LNCaP clone FGC (cell line): Measurements from ENCODE around the gene FBXO31.

Experiments
- DNase-seq: peaks from one replicate; pipeline ENCODE4 v3.0.0-alpha.2; 2011; ENCODE audit warnings: low read depth
- H3K4me3 ChIP-seq: 2 replicates; pipeline ENCODE4 v1.5.1; 2011; ENCODE audit warnings: mild to moderate bottlenecking, low read depth, low read length, control low read depth
- CTCF ChIP-seq: IDR thresholded peaks from 2 replicates; pipeline ENCODE4 v1.5.1; 2012; ENCODE audit warnings: mild to moderate bottlenecking; ENCODE audit not compliant: control insufficient read depth, insufficient read depth; ENCODE audit errors: extremely low read depth

FBXO31 gene

DNA sequence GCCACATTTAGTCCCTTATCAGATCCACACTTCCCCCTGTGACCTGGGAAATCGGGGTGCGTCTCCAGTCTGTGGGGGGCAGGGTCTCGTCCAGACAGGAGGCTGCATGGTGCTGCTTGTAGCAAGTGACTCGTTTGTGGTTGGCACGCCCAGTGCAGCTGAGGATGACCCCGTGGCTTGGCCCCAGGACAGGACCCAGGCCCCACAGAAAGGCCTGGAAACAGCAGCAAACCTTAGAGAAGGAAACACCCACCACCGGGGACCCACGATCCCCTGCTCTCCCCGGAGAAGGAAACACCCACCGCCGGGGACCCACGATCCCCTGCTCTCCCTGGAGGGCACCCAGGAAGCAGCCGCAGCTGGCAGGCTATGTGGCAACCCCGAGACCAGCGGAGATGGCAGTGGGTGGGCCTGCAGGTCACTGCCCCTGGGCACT, 58.1 kb downstream of the FBXO31 start:
- TF ChIP-seq CTCF, result no peak
- H3K4me3 ChIP-seq, result no peak overlapping the region
- DNase-seq, result no peak

- DNase-seq, result no peak
- TF ChIP-seq CTCF, result peak; percentile 70
- H3K4me3 ChIP-seq, result no peak overlapping the region
Observed at GRCh38 chr16:87324411-87325275, 58.9 kb downstream of the FBXO31 start.

- no peak for DNase-seq
- no peak for TF ChIP-seq CTCF
- no peak overlapping the region for H3K4me3 ChIP-seq
Observed at GRCh38 chr16:87323727-87324410, 59.7 kb downstream of the FBXO31 start.

DNA sequence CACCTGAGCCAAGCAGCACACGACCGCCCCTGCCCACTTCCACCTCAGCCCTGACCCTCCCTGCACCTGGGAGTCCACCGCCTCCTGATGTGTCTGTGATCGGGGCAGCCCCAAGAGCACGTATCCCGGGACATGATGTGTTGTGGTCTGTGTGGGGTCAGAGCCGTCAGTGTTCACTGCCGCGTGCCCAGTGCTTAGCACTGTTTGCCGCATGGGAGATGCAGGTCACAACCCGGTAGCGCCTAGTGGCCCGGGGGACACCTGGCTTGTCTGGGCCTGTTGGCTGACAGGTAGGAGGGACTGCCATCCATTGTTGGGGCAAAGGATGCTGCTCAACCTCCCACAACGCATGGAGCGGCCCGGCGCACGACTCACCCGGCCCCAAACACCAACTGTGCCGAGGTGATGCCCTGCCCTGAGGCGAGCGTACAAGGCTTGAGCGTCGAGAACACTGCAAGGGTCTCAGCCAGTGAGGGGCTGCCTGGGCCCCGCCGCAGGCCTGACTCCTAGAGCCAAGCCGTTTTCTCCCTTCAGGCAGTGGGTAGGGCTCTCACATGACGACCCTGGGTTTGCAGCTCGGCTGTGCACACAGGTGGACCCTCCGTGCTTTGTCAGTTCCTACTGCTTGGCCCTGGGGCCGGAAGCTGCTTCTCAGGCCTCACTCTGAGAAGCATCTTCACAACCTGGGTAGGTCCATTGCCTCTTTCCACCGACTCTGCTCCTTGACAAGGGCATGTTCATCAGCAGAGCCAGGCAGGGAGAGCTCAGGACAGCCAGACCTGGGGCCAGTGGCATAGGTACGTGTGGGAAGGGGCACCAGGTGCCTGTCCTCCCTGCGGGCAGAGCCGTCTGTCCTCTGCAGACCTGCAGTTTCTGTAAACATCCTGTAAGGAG, 60.5 kb downstream of the FBXO31 start:
- TF ChIP-seq CTCF, result no peak
- no peak overlapping the region for H3K4me3 ChIP-seq
- DNase-seq, result no peak

DNA sequence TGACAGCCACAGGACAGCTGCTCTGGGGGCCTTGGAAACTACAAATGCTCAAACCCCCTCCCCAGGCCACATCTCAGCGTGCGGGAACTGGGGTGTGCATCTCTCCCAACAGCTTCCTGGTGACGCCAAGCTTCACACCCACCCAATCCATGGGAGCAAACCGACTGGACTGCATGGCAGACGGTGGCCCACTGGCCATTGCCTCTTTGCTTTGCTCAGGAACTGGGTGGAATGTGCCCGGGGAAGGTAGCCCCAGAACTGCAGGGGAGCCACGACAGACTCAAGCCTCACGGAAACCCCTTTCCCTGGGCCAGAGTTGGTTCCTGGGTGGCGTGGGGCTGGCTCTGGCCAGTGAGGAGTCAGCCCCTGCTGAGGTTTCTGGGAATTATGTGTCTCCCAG, 61.2 kb downstream of the FBXO31 start:
- no peak for TF ChIP-seq CTCF
- no peak for DNase-seq
- no peak overlapping the region for H3K4me3 ChIP-seq

GRCh38 chr16:87321336-87322107, 62.1 kb downstream of the FBXO31 start:
- H3K4me3 ChIP-seq, result no peak overlapping the region
- no peak for TF ChIP-seq CTCF
- no peak for DNase-seq
